Gastrocnemius medialis (tissue), 4 donors: Measurements from ENCODE around the gene SOWAHC. TPM values are rescaled to one million over a fixed set of nuclear protein-coding genes. Genes with fewer than 3 reads are reported as not detected.
"Not testable (repeated sequence)": the region's sequence is repeated elsewhere in the genome, so short reads cannot be mapped to it uniquely, and the experiment has no call there.

Experiments
- ATAC-seq, 2 donors: fragments of 150-250 bp; one replicate each; pipeline ENCODE4 v1.9.1; 2016
- DNase-seq, 2 donors: peaks; one replicate each; pipeline ENCODE4 v3.0.0-alpha.2; 2019
- H3K27ac ChIP-seq, 4 donors: fragments of 200-600 bp; sonication (generic); 1 replicate in 1 of 4; 2 replicates in 3 of 4; pipeline ENCODE4 v1.5.1; 2016 to 2018; ENCODE audit warnings: mild to moderate bottlenecking in 2 of 4, moderate library complexity in 1 of 4
- H3K27me3 ChIP-seq, 3 donors: fragments of 200-600 bp; sonication (generic) in 2 of 3; 1 replicate in 1 of 3; 2 replicates in 2 of 3; pipeline versions ENCODE4 v1.5.1 to v1.6.0; 2016 to 2019; ENCODE audit warnings: mild to moderate bottlenecking in 1 of 3, moderate library complexity in 1 of 3
- H3K36me3 ChIP-seq, 2 donors: fragments of 200-600 bp; sonication (generic) in 1 of 2; one replicate each; pipeline ENCODE4 v1.5.1; 2017 to 2018
- H3K4me1 ChIP-seq, 2 donors: fragments of 200-600 bp; sonication (generic) in 1 of 2; one replicate each; pipeline ENCODE4 v1.5.1; 2016 to 2017; ENCODE audit warnings: mild to moderate bottlenecking in 2 of 2
- H3K4me3 ChIP-seq, 4 donors: fragments of 200-600 bp; sonication (generic) in 3 of 4; 1 replicate in 1 of 4; 2 replicates in 3 of 4; pipeline ENCODE4 v1.5.1; 2016 to 2019; ENCODE audit warnings: mild to moderate bottlenecking in 2 of 4
- H3K9me3 ChIP-seq, 3 donors: fragments of 200-600 bp; sonication (generic) in 2 of 3; 1 replicate in 1 of 3; 2 replicates in 2 of 3; pipeline ENCODE4 v1.5.1; 2016 to 2019
- POLR2A ChIP-seq, 2 donors: fragments of 450-650 bp; IDR thresholded peaks; one replicate each; pipeline ENCODE4 v1.6.1; 2017; ENCODE audit warnings: antibody characterized with exemption in 2 of 2, mild to moderate bottlenecking in 2 of 2, moderate library complexity in 2 of 2
- in situ Hi-C, 4 donors: fragments of 200-750 bp; cut with MboI; loops; one replicate each; pipeline versions ENCODE4 v1.15.0 to v1.8.0; 2017; ENCODE audit warnings: low sequenced_read_pairs in 4 of 4
- intact Hi-C: fragments of 100-400 bp; cut with DNase I; formaldehyde crosslinking; loops from one replicate; pipeline ENCODE4 v1.15.1; 2023; ENCODE audit warnings: low total_unique reads
- total RNA-seq, 4 donors: library from RNA; depleted of rRNA; stranded (reverse); fragments of >200 nt; gene quantifications; one replicate each; pipeline versions ENCODE4 v1.1.0 to v1.2.3, GENCODE V29; 2016
- TF ChIP-seq, protein P1 (sequence below), 5 experiments: fragments of 450-650 bp in 3 of 5; fragments of 200-600 bp in 2 of 5; sonication (generic) in 2 of 5; IDR thresholded peaks in 4 of 5; conservative IDR thresholded peaks in 1 of 5; 1 replicate in 4 of 5; 2 replicates in 1 of 5; pipeline ENCODE4 v1.5.1; 2016 to 2019; ENCODE audit warnings: antibody characterized with exemption in 5 of 5, mild to moderate bottlenecking in 3 of 5, moderate library complexity in 3 of 5

SOWAHC gene
- total RNA-seq, 4 donors from 2014 or later: 0.75 to 1.4 (median 0.96) TPM

- Histone ChIP-seq H3K9me3 (no peaks in the 10 kb centered on the region), H3K36me3 (no peaks in the 10 kb centered on the region), H3K27ac (no peak overlapping the region), H3K4me3 (no peak overlapping the region), H3K27me3 (no peaks in the 10 kb centered on the region), H3K4me1 (no peaks in the 10 kb centered on the region)
- no peak for ATAC-seq
- DNase-seq: no peak
- TF ChIP-seq POLR2A (IDR thresholded peaks at IDR 0.05): no peak
- TF ChIP-seq, protein P1, sequence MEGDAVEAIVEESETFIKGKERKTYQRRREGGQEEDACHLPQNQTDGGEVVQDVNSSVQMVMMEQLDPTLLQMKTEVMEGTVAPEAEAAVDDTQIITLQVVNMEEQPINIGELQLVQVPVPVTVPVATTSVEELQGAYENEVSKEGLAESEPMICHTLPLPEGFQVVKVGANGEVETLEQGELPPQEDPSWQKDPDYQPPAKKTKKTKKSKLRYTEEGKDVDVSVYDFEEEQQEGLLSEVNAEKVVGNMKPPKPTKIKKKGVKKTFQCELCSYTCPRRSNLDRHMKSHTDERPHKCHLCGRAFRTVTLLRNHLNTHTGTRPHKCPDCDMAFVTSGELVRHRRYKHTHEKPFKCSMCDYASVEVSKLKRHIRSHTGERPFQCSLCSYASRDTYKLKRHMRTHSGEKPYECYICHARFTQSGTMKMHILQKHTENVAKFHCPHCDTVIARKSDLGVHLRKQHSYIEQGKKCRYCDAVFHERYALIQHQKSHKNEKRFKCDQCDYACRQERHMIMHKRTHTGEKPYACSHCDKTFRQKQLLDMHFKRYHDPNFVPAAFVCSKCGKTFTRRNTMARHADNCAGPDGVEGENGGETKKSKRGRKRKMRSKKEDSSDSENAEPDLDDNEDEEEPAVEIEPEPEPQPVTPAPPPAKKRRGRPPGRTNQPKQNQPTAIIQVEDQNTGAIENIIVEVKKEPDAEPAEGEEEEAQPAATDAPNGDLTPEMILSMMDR (IDR thresholded peaks at IDR 0.05 in 4 of 5, conservative IDR thresholded peaks at IDR 0.05 in 1 of 5): no peak
- in situ Hi-C loops: no loop called here
- intact Hi-C loops: no loop called here
Measured at GRCh38 chr2:109638795-109639194, 24.6 kb downstream of the SOWAHC start.

DNA sequence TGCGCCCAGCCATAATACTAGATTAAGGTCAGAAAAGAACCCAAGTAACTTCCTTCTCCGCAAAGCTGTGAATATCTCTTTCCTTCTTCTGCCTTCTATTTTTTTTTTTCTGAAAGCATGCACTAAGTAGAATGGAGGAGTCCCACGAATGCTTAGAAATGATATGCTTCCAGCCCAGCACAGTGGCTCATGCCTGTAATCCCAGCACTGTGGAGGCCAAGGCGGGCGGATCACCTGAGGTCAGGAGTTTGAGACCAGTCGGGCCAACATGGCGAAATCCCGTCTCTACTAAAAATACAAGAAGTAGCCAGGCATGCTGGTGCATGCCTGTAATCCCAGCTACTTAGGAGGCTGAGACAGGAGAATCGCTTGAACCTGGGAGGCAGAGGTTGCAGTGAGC is 25.8 kb downstream of the SOWAHC start:
- H3K9me3 ChIP-seq, H3K27me3 ChIP-seq, intact Hi-C loops, H3K27ac ChIP-seq, in situ Hi-C loops, ATAC-seq, DNase-seq, H3K4me1 ChIP-seq, H3K36me3 ChIP-seq, H3K4me3 ChIP-seq: not testable (repeated sequence)

DNA sequence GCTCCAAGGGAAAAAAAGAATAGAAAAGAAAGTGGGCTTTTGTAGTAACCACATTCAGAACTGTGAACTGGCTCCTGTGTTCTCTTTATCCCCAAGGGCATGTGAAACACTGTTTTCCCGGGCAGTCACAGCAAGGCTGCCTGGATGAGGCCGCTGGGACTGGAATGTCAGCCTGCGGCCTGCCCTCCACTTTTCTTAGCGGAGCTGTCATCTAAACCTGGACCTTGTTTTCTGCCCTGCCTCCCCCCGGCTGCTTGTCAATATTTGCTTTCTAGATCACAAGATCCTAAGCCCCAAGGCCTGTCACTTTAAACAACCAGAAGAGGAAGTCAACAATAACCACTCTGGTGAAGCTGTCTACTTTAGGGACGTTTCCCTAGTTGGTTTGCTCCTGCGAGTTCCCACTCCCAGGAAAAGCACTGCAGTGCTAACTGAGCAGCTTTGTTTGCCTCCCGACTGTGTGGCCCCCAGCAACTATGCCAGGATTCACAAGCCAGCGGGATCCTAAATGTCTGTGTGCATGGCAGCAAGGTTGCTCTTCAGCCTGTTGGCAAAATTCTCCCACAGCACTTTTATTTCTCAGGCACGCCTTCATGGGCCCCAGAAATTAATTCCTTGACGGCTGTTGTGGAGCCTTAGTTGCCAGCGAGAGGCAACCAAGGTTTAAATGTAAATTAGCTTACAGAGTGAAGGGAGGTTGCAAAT is 30.6 kb downstream of the SOWAHC start:
- Histone ChIP-seq H3K27ac (peak overlapping the region in 1 of 4 donors; percentile 23), H3K9me3 (no peaks in the 10 kb centered on the region), H3K36me3 (no peaks in the 10 kb centered on the region), H3K4me3 (no peak overlapping the region), H3K4me1 (peaks cover 0 to 4% of the 10 kb centered on the region in 2 donors), H3K27me3 (no peaks in the 10 kb centered on the region)
- in situ Hi-C loops: no loop called here
- intact Hi-C loops: no loop called here
- ATAC-seq: no peak
- TF ChIP-seq POLR2A (IDR thresholded peaks at IDR 0.05): no peak
- TF ChIP-seq, protein P1 (IDR thresholded peaks at IDR 0.05 in 4 of 5, conservative IDR thresholded peaks at IDR 0.05 in 1 of 5): no peak
- no peak for DNase-seq

- no peaks in the 10 kb centered on the region for H3K9me3 ChIP-seq
- intact Hi-C loops: no loop called here
- no peak overlapping the region for H3K4me3 ChIP-seq
- no peak overlapping the region for H3K27ac ChIP-seq
- H3K36me3 ChIP-seq: no peaks in the 10 kb centered on the region
- no peaks in the 10 kb centered on the region for H3K27me3 ChIP-seq
- ATAC-seq (no peak), DNase-seq (no peak)
- no peak for TF ChIP-seq POLR2A (IDR thresholded peaks at IDR 0.05)
- TF ChIP-seq, protein P1 (IDR thresholded peaks at IDR 0.05 in 4 of 5, conservative IDR thresholded peaks at IDR 0.05 in 1 of 5): no peak
- in situ Hi-C loops: no loop called here
- H3K4me1 ChIP-seq: peaks cover 0 to 4% of the 10 kb centered on the region in 2 donors
Measured at GRCh38 chr2:109645412-109646184, 31.4 kb downstream of the SOWAHC start.

GRCh38 chr2:109646961-109647360 is 32.8 kb downstream of the SOWAHC start:
- Histone ChIP-seq H3K9me3 (no peaks in the 10 kb centered on the region), H3K4me1 (peaks cover 0 to 4% of the 10 kb centered on the region in 2 donors), H3K27ac (no peak overlapping the region), H3K36me3 (no peaks in the 10 kb centered on the region), H3K27me3 (no peaks in the 10 kb centered on the region), H3K4me3 (no peak overlapping the region)
- in situ Hi-C loops (no loop called here), intact Hi-C loops (no loop called here)
- no peak for TF ChIP-seq POLR2A (IDR thresholded peaks at IDR 0.05)
- TF ChIP-seq, protein P1 (IDR thresholded peaks at IDR 0.05 in 4 of 5, conservative IDR thresholded peaks at IDR 0.05 in 1 of 5): no peak
- no peak for ATAC-seq
- no peak for DNase-seq
